ENCODE results near the gene MMP28. TPM values are rescaled to one million over a fixed set of nuclear protein-coding genes. Genes with fewer than 3 reads are reported as not detected.
"Not testable (repeated sequence)": the region's sequence is repeated elsewhere in the genome, so short reads cannot be mapped to it uniquely, and the experiment has no call there.

The MMP28 gene
- total RNA-seq, 4 donors from 2014 or later = 104 to 368 (median 128) TPM

DNA sequence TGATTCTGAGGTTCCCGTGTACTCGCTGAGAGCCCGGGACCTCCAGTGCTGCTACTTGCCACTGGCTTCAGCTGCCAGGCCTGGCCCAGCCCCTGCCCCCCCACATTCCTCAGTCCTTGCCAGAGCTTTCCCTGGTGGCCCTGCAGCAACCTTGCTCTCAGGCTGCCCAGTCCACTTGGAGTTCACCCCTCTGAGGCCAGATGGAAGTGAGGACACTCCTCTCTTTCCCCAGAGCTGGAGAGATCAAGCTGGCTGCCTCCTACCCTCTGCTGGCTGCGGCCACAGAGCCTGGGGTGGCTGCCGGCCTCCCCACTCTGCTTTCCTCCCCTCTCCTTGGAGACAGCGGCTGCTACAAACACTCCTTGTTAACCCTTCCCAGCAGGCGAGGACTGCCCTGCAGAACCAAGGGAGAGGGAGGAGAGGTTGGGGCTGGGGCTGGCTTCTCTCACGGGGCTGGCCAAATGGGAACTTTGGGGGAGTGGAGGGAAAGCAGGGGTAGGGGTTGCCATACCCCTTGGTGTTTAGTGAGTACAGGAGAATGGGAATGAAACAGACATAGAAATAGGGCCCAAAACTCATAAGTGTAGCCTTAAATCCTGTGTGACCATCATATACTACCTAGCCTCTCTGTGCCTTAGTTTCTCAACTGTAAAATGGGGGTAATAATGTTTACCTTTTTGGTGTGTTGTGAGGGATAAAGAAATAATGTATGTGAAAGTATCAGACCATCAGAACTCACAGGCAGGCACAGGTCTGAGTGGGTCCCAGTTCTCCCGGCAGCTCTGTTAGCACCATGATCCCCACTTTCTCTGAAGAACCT, 42.3 kb downstream of the MMP28 start, which contains the start of gene GAS2L2:
TSS of gene GAS2L2 (minus strand) at position 295 of the 820 bp plus-strand sequence. CDS start 389 bp downstream, outside the sequence.
- Histone ChIP-seq H3K36me3 (no peaks in the 10 kb centered on the region), H3K9me3 (no peaks in the 10 kb centered on the region), H3K27me3 (peaks cover 36% of the 10 kb centered on the region), H3K27ac (no peak within 1 kb of the TSS), H3K4me3 (no peak within 1 kb of the TSS), H3K4me1 (peaks cover 5 to 19% (median 5%) of the 10 kb centered on the region in 4 donors)
- TF ChIP-seq, protein P1, sequence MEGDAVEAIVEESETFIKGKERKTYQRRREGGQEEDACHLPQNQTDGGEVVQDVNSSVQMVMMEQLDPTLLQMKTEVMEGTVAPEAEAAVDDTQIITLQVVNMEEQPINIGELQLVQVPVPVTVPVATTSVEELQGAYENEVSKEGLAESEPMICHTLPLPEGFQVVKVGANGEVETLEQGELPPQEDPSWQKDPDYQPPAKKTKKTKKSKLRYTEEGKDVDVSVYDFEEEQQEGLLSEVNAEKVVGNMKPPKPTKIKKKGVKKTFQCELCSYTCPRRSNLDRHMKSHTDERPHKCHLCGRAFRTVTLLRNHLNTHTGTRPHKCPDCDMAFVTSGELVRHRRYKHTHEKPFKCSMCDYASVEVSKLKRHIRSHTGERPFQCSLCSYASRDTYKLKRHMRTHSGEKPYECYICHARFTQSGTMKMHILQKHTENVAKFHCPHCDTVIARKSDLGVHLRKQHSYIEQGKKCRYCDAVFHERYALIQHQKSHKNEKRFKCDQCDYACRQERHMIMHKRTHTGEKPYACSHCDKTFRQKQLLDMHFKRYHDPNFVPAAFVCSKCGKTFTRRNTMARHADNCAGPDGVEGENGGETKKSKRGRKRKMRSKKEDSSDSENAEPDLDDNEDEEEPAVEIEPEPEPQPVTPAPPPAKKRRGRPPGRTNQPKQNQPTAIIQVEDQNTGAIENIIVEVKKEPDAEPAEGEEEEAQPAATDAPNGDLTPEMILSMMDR (IDR thresholded peaks at IDR 0.05) = no peak
- 33 to 51% methylated on average over 3 to 9 of the region's 9 CpGs for WGBS, 2 donors (ENCODE audit: low coverage in 1 of 2)
- intact Hi-C loops (cut with DNase I; ENCODE audit: low total_unique reads) = no loop called here
- in situ Hi-C loops (cut with MboI; ENCODE audit: low pct_ligation_motif_present in 1 of 4, low pct_unique_long_range_greater_than_20kb in 1 of 4, low sequenced_read_pairs in 3 of 4) = no loop called here
- no peak for DNase-seq

DNA sequence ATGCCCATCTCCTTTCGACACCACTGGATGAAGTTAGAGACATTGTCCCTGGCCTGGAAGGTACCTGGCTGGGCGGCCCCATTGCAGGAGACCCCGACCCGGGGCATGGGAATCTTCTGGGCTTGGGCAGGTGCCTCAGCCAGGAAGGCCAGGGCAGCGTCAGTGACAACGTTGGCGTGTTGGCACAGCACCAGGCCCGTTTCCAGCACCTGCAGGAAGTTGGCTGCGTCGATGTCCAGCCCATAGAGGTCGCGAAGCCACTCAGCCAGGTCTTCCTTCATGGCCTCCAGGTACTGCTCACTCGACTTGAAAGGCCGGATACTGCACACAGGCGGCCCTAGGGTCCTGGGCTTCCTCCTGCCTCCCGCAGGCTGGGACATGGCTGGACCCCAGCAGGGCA, 43.0 kb downstream of the MMP28 start:
- Histone ChIP-seq H3K36me3 (no peaks in the 10 kb centered on the region), H3K4me1 (peaks cover 5 to 19% (median 5%) of the 10 kb centered on the region in 4 donors), H3K9me3 (no peaks in the 10 kb centered on the region), H3K27me3 (peaks cover 36% of the 10 kb centered on the region), H3K27ac (no peak overlapping the region), H3K4me3 (no peak overlapping the region)
- 45% methylated on average over 16 of the region's 16 CpGs; no CpG with 5 or more reads in 1 of the 2 donors for WGBS, 2 donors (ENCODE audit: low coverage in 1 of 2)
- DNase-seq = no peak
- in situ Hi-C loops (cut with MboI; ENCODE audit: low pct_ligation_motif_present in 1 of 4, low pct_unique_long_range_greater_than_20kb in 1 of 4, low sequenced_read_pairs in 3 of 4) = no loop called here
- intact Hi-C loops (cut with DNase I; ENCODE audit: low total_unique reads) = no loop called here
- no peak for TF ChIP-seq POLR2AphosphoS5 (IDR thresholded peaks at IDR 0.05)
- no peak for TF ChIP-seq EP300 (IDR thresholded peaks at IDR 0.05; ENCODE audit: low read depth)
- no peak for TF ChIP-seq POLR2A (IDR thresholded peaks at IDR 0.05)
- TF ChIP-seq, protein P1 (IDR thresholded peaks at IDR 0.05) = no peak

GRCh38 chr17:35751541-35751940, 43.9 kb downstream of the MMP28 start:
- DNase-seq; H3K27ac ChIP-seq; H3K9me3 ChIP-seq; intact Hi-C loops (cut with DNase I; ENCODE audit: low total_unique reads); in situ Hi-C loops (cut with MboI; ENCODE audit: low pct_ligation_motif_present in 1 of 4, low pct_unique_long_range_greater_than_20kb in 1 of 4, low sequenced_read_pairs in 3 of 4); H3K36me3 ChIP-seq; H3K4me3 ChIP-seq: not testable (repeated sequence)
- Histone ChIP-seq H3K27me3 (peaks cover 36% of the 10 kb centered on the region), H3K4me1 (peaks cover 5 to 19% (median 5%) of the 10 kb centered on the region in 4 donors)
- WGBS, 2 donors (ENCODE audit: low coverage in 1 of 2) = 84 to 89% methylated on average over 3 to 4 of the region's 4 CpGs

GRCh38 chr17:35750526-35751395, 44.7 kb downstream of the MMP28 start:
- intact Hi-C loops (cut with DNase I; ENCODE audit: low total_unique reads) = no loop called here
- TF ChIP-seq POLR2AphosphoS5 (IDR thresholded peaks at IDR 0.05) (no peak), POLR2A (IDR thresholded peaks at IDR 0.05) (no peak), EP300 (IDR thresholded peaks at IDR 0.05; ENCODE audit: low read depth) (no peak)
- TF ChIP-seq, protein P1 (IDR thresholded peaks at IDR 0.05) = no peak
- DNase-seq = no peak
- Histone ChIP-seq H3K4me1 (peaks cover 5 to 17% (median 5%) of the 10 kb centered on the region in 4 donors), H3K9me3 (no peaks in the 10 kb centered on the region), H3K36me3 (no peaks in the 10 kb centered on the region), H3K27ac (no peak overlapping the region), H3K27me3 (peaks cover 36% of the 10 kb centered on the region), H3K4me3 (no peak overlapping the region)
- in situ Hi-C loops (cut with MboI; ENCODE audit: low pct_ligation_motif_present in 1 of 4, low pct_unique_long_range_greater_than_20kb in 1 of 4, low sequenced_read_pairs in 3 of 4) = no loop called here
- 80% methylated on average over 10 of the region's 10 CpGs; no CpG with 5 or more reads in 1 of the 2 donors for WGBS, 2 donors (ENCODE audit: low coverage in 1 of 2)

All from transverse colon (tissue), 4 donors.